H1 (cell line): ENCODE measurements around the gene PKN1. TPM values are rescaled to one million over a fixed set of nuclear protein-coding genes. Genes with fewer than 3 reads are reported as not detected.

Experiments used
- MAX ChIP-seq: IDR thresholded peaks from 2 replicates; pipeline ENCODE4 v1.6.1; 2012; ENCODE audit warnings: inconsistent platforms
- PHF8 ChIP-seq: fragments of 200-600 bp; sonication (generic); conservative IDR thresholded peaks from 2 replicates; pipeline ENCODE4 v1.7.1; 2012; ENCODE audit warnings: low read depth, mild to moderate bottlenecking, inconsistent platforms, low read length, moderate library complexity
- polyA plus RNA-seq, 7 experiments: library from polyadenylated mRNA; depleted of rRNA in 3 of 7; stranded (reverse) in 5 of 7; unstranded in 2 of 7; fragments of >200 nt in 5 of 7; fragments of 200-250 nt in 2 of 7; gene quantifications; 1 replicate in 5 of 7; 2 replicates in 1 of 7; 4 replicates in 1 of 7; pipeline versions ENCODE4 v1.2.1 to v1.2.3, GENCODE V29; 2011 to 2013; ENCODE audit warnings: missing spikeins in 2 of 7, mixed read lengths in 2 of 7
- total RNA-seq: library from RNA; stranded (reverse); fragmentation: NEBNext Ultra II Directional; extraction: Animal tissue kit (Norgen Biotek cat#: 25700); gene quantifications from 2 replicates; pipeline ENCODE4 v1.2.1, GENCODE V29; 2021

The PKN1 gene
- total and polyA plus RNA-seq, 2 of the 8 experiments (the other 6 are each of a cell fraction or from before 2014, with no cell fraction given), result 65.2 to 162 TPM

- TF ChIP-seq PHF8, result no peak
- TF ChIP-seq MAX, result no peak
Measured at GRCh38 chr19:14401468-14402195, 31.5 kb upstream of the PKN1 start (continued).
